ENCODE measurements around the gene GABBR1.

DNA sequence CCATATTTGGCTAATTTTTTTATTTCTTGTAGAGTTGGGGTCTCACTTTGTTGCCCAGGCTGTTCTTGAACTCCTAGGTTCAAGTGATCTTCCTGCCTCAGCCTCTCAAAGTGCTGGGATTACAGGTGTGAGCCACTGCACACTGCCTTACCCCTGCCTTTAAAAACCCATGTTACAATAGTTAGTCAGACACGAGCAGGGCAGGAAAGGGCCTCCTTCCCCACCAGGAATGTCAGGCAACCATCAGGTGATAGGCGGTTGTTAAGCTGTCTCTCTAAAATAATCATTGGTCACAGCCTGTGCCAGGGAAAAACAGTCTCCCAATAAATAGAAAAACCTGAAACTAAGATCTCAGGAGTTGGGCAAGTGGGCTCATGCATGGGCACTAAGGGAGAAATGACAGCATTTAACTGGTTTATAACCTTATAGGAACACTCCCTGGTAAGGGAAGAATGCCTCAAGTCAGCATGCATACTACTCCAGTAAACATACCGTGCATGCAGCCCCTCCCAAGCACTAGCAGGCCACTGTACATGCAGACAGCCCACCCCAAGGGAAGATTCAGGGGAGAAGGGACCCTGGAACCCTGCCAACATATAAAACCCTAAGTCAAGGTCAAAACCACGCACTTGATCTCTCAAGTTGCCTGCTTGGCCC is 39.7 kb downstream of the GABBR1 start:
- TF ChIP-seq YY1 (IDR thresholded peaks at IDR 0.05; ENCODE audit: insufficient read depth, insufficient read length), result no peak
- no peak for TF ChIP-seq SUZ12 (IDR thresholded peaks at IDR 0.05; ENCODE audit: extremely low read depth, insufficient read depth, insufficient read length)
